ENCODE data around the gene RIMS1.

RIMS1 gene

DNA sequence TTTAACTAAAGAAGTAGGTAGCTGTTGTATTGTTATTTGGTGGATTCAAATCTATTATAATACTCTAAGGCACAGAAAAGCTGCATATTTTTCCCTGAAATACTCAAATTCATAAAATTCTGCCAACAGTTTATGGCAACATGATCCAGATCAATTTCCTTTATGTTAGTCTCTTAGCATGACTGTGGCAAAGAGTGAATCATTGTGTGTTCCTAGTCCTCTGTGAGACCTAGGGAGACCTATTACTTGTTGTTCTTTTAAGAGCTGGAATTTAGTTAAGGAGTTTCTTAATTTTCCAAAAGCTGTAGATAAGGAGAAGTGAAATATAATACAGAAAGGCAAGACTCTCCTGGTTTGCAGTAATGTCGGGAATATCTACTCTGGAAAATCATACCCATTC lies 149.6 kb downstream of the RIMS1 start:
- no peak for DNase-seq (ENCODE audit: low read depth)
- TF ChIP-seq, protein P1, sequence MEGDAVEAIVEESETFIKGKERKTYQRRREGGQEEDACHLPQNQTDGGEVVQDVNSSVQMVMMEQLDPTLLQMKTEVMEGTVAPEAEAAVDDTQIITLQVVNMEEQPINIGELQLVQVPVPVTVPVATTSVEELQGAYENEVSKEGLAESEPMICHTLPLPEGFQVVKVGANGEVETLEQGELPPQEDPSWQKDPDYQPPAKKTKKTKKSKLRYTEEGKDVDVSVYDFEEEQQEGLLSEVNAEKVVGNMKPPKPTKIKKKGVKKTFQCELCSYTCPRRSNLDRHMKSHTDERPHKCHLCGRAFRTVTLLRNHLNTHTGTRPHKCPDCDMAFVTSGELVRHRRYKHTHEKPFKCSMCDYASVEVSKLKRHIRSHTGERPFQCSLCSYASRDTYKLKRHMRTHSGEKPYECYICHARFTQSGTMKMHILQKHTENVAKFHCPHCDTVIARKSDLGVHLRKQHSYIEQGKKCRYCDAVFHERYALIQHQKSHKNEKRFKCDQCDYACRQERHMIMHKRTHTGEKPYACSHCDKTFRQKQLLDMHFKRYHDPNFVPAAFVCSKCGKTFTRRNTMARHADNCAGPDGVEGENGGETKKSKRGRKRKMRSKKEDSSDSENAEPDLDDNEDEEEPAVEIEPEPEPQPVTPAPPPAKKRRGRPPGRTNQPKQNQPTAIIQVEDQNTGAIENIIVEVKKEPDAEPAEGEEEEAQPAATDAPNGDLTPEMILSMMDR (IDR thresholded peaks at IDR 0.05; ENCODE audit: control insufficient read depth, insufficient read depth, low read depth, low read length, missing control alignments): no peak
- H3K4me3 ChIP-seq (ENCODE audit: control insufficient read depth, low read depth, low read length): no peak overlapping the region

DNA sequence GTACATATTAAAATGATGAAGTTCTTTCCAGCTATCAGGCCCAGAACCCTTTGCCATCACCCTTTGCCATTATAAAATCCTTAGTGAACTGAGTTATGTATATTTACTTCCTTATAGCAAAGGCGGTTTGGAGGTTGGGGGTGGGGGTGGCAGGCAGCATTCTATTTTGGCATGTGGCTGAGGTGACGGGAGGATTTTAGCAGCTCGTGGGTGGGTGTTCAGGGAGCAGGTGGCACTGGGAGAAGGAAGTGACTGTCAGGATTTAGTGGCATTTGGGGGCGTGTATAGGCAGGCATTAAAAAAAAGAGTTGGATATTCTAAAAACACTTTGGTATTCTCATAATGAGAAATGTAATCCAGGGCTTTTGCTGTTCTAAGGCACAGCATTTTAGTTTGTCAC lies 150.7 kb downstream of the RIMS1 start:
- TF ChIP-seq, protein P1 (IDR thresholded peaks at IDR 0.05; ENCODE audit: control insufficient read depth, insufficient read depth, low read depth, low read length, missing control alignments): no peak
- no peak for DNase-seq (ENCODE audit: low read depth)
- no peak overlapping the region for H3K4me3 ChIP-seq (ENCODE audit: control insufficient read depth, low read depth, low read length)

DNA sequence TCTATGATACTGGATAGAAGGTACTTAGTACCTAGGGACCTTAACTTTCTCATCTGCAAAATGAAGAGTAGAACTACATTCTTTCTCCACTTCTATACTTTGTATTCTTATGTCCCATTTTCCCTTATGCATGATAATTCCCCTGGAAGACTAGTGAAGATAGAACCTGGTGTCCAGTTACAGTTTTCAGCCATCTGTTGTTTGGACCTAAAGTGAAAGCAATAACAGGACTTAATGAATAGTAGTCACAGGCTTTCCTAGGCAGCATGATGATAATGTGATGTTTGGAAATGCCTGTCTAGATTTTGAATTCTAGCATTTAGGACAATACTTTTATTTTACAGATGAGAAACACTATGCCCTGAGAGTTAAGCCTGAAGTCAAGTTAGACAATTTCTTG lies 153.8 kb downstream of the RIMS1 start:
- TF ChIP-seq, protein P1 (IDR thresholded peaks at IDR 0.05; ENCODE audit: control insufficient read depth, insufficient read depth, low read depth, low read length, missing control alignments): no peak
- DNase-seq (ENCODE audit: low read depth): no peak
- no peak overlapping the region for H3K4me3 ChIP-seq (ENCODE audit: control insufficient read depth, low read depth, low read length)

DNA sequence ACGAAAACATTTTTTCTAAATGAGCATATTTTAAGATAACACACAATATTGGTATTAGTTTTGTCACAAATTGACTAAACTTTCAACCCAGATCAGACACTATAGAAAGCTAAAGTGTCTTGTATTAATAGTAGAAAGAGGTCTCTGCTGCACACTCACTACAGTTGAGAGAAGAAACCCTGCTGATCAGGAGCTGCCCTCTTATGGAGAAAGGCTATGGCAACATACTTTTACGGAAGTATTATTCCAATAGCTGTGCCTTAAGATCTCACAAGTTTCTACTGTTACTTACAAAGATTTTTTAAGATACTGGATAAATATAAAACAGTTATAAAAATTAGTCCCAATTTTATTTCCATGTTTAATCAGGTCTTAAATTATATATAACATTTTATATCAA lies 155.7 kb downstream of the RIMS1 start:
- DNase-seq (ENCODE audit: low read depth): no peak
- TF ChIP-seq, protein P1 (IDR thresholded peaks at IDR 0.05; ENCODE audit: control insufficient read depth, insufficient read depth, low read depth, low read length, missing control alignments): peak; percentile 41
- no peak overlapping the region for H3K4me3 ChIP-seq (ENCODE audit: control insufficient read depth, low read depth, low read length)

DNA sequence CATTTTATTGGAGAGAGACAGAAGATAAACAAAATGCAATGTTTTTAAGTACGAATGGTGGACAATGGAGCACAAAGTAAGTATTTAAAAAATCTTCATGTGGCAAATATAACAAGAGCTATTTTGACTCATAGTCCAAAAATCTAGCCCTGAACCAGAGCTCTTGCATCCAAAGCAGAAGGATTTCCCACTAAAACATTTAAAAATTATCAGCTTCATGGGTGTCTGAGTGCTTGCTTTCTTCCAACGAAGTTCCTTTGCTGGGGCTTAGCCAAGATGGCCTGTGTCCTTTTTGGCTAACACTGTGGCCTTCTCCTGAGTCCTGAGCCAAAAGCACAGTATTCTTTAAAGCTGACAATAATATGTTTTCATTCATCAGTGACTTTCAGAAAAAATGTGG lies 161.7 kb downstream of the RIMS1 start:
- no peak for DNase-seq (ENCODE audit: low read depth)
- no peak overlapping the region for H3K4me3 ChIP-seq (ENCODE audit: control insufficient read depth, low read depth, low read length)
- TF ChIP-seq, protein P1 (IDR thresholded peaks at IDR 0.05; ENCODE audit: control insufficient read depth, insufficient read depth, low read depth, low read length, missing control alignments): no peak

DNA sequence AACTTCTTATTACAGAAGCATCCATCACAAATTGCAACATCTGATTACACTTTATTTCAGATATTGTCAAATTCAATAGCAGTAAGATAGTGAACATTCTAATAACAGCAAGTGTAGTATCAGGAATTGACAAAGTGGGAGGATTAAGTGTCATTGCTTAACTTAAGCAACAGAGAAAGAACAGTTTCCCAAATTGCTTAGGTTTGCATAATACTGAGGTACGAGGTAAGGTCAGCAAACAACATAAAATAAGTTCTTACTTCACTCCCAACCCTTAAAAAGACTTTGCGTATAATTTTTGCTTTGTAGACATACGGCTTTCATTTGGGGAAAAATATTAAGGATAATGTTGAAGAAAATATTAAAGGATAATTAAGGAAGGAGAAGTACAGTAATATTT lies 163.0 kb downstream of the RIMS1 start:
- TF ChIP-seq, protein P1 (IDR thresholded peaks at IDR 0.05; ENCODE audit: control insufficient read depth, insufficient read depth, low read depth, low read length, missing control alignments): no peak
- no peak for DNase-seq (ENCODE audit: low read depth)
- no peak overlapping the region for H3K4me3 ChIP-seq (ENCODE audit: control insufficient read depth, low read depth, low read length)

DNA sequence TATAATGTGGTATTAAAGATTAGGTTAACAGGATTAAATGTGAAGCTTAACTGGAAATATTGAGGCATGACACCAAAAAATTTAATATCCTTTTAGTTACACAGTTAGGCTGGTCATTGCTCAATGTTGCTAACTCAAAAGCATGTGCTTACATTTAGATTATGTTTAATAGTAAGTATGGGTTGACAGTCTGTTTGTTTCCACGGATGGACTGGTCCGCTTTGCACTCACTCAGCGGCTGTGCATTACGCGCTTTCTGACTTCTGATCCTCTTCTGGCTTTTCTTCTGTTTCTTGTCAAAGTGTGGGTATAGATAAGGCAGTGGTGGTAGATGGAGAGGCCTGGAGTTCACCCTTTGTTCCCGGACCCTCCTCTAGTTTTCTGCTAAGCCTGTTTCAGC lies 174.9 kb downstream of the RIMS1 start:
- DNase-seq (ENCODE audit: low read depth): no peak
- TF ChIP-seq, protein P1 (IDR thresholded peaks at IDR 0.05; ENCODE audit: control insufficient read depth, insufficient read depth, low read depth, low read length, missing control alignments): no peak
- no peak overlapping the region for H3K4me3 ChIP-seq (ENCODE audit: control insufficient read depth, low read depth, low read length)

Measured in AG09309 (cell line).